HEK293 (cell line): ENCODE measurements around the gene ATP6V0A4.

Experiments
- KLF16 ChIP-seq: fragments of 450-650 bp; formaldehyde crosslinking; IDR thresholded peaks from 2 replicates; pipeline ENCODE4 v1.5.1; 2017; ENCODE audit warnings: missing biosample characterization, missing genetic modification characterization
- TCF7L2 ChIP-seq: IDR thresholded peaks from 2 replicates; pipeline ENCODE4 v1.6.1; 2011; ENCODE audit warnings: low read depth, mild to moderate bottlenecking, inconsistent platforms, low read length, moderate library complexity, borderline replicate concordance
- TSHZ1 ChIP-seq: fragments of 450-650 bp; formaldehyde crosslinking; IDR thresholded peaks from 2 replicates; pipeline ENCODE4 v1.5.1; 2016; ENCODE audit warnings: missing biosample characterization, missing genetic modification characterization, borderline replicate concordance
- ZBTB1 ChIP-seq: fragments of 450-650 bp; formaldehyde crosslinking; IDR thresholded peaks from 2 replicates; pipeline ENCODE4 v1.5.1; 2016; ENCODE audit warnings: missing biosample characterization, missing genetic modification characterization
- ZNF112 ChIP-seq: fragments of 450-650 bp; formaldehyde crosslinking; IDR thresholded peaks from 2 replicates; pipeline ENCODE4 v1.5.0; 2017; ENCODE audit warnings: missing biosample characterization, missing genetic modification characterization
- ZNF223 ChIP-seq: fragments of 450-650 bp; formaldehyde crosslinking; IDR thresholded peaks from 2 replicates; pipeline ENCODE4 v1.5.1; 2016; ENCODE audit warnings: missing biosample characterization, missing genetic modification characterization
- ZNF24 ChIP-seq: fragments of 450-650 bp; formaldehyde crosslinking; IDR thresholded peaks from 2 replicates; pipeline ENCODE4 v1.5.1; 2016; ENCODE audit warnings: missing biosample characterization, missing genetic modification characterization
- ZNF311 ChIP-seq: fragments of 450-650 bp; formaldehyde crosslinking; IDR thresholded peaks from 2 replicates; pipeline ENCODE4 v1.5.1; 2017; ENCODE audit warnings: missing biosample characterization, missing genetic modification characterization, borderline replicate concordance
- ZNF350 ChIP-seq: fragments of 450-650 bp; formaldehyde crosslinking; IDR thresholded peaks from 2 replicates; pipeline ENCODE4 v1.5.0; 2017; ENCODE audit warnings: missing biosample characterization, mild to moderate bottlenecking, missing genetic modification characterization
- ZNF585B ChIP-seq: fragments of 450-650 bp; formaldehyde crosslinking; IDR thresholded peaks from 2 replicates; pipeline ENCODE4 v1.5.1; 2016; ENCODE audit warnings: missing biosample characterization, missing genetic modification characterization
- TF ChIP-seq, protein P1 (sequence below): fragments of 450-650 bp; formaldehyde crosslinking; IDR thresholded peaks from 2 replicates; pipeline ENCODE4 v1.5.1; 2016; ENCODE audit warnings: missing biosample characterization, missing genetic modification characterization

DNA sequence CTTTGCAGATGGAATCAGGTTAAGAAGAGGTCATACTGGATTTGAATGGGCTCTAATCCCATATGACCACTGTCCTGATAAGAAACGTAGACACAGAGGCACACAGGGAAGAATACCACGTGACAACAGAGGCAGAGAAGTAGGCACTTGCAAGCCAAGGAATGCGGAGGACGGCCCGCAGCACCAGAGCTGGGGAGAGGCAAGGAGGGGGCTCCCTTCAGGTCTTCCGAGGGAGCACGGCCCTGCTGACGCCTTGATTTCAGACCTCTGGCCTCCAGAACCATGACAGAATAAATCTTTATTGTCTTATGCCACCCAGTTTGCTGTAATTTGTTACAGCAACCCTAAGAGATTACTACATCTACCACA lies 44.9 kb downstream of the ATP6V0A4 start:
- TF ChIP-seq ZNF585B (tag by site-specific recombination) = no peak
- TF ChIP-seq, protein P1, sequence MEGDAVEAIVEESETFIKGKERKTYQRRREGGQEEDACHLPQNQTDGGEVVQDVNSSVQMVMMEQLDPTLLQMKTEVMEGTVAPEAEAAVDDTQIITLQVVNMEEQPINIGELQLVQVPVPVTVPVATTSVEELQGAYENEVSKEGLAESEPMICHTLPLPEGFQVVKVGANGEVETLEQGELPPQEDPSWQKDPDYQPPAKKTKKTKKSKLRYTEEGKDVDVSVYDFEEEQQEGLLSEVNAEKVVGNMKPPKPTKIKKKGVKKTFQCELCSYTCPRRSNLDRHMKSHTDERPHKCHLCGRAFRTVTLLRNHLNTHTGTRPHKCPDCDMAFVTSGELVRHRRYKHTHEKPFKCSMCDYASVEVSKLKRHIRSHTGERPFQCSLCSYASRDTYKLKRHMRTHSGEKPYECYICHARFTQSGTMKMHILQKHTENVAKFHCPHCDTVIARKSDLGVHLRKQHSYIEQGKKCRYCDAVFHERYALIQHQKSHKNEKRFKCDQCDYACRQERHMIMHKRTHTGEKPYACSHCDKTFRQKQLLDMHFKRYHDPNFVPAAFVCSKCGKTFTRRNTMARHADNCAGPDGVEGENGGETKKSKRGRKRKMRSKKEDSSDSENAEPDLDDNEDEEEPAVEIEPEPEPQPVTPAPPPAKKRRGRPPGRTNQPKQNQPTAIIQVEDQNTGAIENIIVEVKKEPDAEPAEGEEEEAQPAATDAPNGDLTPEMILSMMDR (tag by site-specific recombination) = no peak
- TF ChIP-seq KLF16 = no peak
- TF ChIP-seq ZNF350 (tag by site-specific recombination) = no peak
- TF ChIP-seq TCF7L2 = no peak
- TF ChIP-seq ZNF112 (tag by site-specific recombination) = no peak
- no peak for TF ChIP-seq ZNF311
- TF ChIP-seq ZNF223 (tag by site-specific recombination) = no peak
- TF ChIP-seq ZNF24 (tag by site-specific recombination) = no peak
- TF ChIP-seq ZBTB1 (tag by site-specific recombination) = no peak
- no peak for TF ChIP-seq TSHZ1 (tag by site-specific recombination)
